Measurements from ENCODE around the gene TTC28. TPM values are rescaled to one million over a fixed set of nuclear protein-coding genes. Genes with fewer than 3 reads are reported as not detected.

TTC28 gene
- total and polyA plus RNA-seq, 7 donors: 1.2 to 12.1 (median 3.5) TPM

DNA sequence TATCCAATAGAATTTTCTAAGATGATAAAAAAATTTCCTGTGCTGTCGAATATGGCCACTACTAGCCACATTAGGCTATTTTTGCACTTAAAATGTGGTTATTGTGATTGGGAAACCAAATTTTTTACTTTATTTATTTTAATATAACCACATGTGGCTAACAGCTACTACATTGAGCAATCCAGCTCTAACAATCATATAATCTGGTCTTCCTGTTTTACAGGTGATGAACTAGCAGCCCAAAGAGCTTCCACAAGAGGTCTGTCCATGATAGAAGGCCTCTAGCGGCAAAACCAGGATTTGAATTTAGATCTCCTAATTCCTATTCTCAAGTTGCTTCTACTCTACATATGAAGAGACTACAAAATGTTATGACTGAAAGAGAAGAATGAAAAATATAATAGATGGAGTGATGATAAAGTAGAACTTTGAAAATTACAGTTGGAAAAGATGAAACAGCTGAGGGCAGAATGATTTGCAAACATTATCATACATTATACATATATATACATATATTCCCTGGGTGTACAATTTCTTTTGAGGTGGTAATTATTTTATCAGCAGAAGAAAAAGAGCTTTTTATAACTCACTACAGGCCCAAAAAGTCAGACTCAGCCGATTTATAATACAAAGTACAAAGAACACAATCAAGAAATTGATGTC is 397.1 kb downstream of the TTC28 start:
- no peak overlapping the region for H3K27ac ChIP-seq
- TF ChIP-seq, protein P1, sequence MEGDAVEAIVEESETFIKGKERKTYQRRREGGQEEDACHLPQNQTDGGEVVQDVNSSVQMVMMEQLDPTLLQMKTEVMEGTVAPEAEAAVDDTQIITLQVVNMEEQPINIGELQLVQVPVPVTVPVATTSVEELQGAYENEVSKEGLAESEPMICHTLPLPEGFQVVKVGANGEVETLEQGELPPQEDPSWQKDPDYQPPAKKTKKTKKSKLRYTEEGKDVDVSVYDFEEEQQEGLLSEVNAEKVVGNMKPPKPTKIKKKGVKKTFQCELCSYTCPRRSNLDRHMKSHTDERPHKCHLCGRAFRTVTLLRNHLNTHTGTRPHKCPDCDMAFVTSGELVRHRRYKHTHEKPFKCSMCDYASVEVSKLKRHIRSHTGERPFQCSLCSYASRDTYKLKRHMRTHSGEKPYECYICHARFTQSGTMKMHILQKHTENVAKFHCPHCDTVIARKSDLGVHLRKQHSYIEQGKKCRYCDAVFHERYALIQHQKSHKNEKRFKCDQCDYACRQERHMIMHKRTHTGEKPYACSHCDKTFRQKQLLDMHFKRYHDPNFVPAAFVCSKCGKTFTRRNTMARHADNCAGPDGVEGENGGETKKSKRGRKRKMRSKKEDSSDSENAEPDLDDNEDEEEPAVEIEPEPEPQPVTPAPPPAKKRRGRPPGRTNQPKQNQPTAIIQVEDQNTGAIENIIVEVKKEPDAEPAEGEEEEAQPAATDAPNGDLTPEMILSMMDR (IDR thresholded peaks at IDR 0.05): no peak
- H3K4me3 ChIP-seq: no peak overlapping the region
- no peaks in the 10 kb centered on the region for H3K27me3 ChIP-seq (ENCODE audit: insufficient read depth in 3 of 3, low read length in 2 of 3)
- WGBS, 3 donors: 86 to 92% (median 90%) methylated on average over 3 of the region's 3 CpGs
- DNase-seq: no peak
- no peaks in the 10 kb centered on the region for H3K9me3 ChIP-seq
- no peak for ATAC-seq
- H3K36me3 ChIP-seq (ENCODE audit: insufficient read depth in 1 of 2, low read depth in 1 of 2): no peaks in the 10 kb centered on the region
- intact Hi-C loops (cut with DNase I): no loop called here
- no peaks in the 10 kb centered on the region for H3K4me1 ChIP-seq

DNA sequence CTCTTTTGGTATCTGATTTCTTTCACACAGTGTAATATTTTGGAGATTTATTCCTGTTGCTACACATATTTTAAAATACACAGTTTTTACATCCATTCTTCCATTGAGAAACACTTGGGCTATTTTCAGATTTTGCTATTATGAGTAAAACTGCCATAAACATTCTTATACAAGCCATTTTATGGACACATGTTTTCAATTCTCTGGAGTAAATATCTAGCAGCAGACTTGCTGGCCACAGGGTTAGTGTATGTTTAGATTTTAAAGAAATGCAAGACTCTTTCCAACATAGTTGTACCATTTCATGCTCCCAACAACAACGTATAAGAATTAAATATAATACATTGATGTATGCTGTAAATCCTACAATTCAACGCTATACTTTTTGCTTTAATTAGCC is 399.8 kb downstream of the TTC28 start:
- no peak overlapping the region for H3K4me3 ChIP-seq
- no peaks in the 10 kb centered on the region for H3K27me3 ChIP-seq (ENCODE audit: insufficient read depth in 3 of 3, low read length in 2 of 3)
- ATAC-seq (no peak), DNase-seq (no peak)
- no peaks in the 10 kb centered on the region for H3K4me1 ChIP-seq
- TF ChIP-seq, protein P1 (IDR thresholded peaks at IDR 0.05): no peak
- H3K36me3 ChIP-seq (ENCODE audit: insufficient read depth in 1 of 2, low read depth in 1 of 2): no peaks in the 10 kb centered on the region
- intact Hi-C loops (cut with DNase I): no loop called here
- no peaks in the 10 kb centered on the region for H3K9me3 ChIP-seq
- WGBS, 3 donors: 94 to 99% (median 96%) methylated on average over 2 of the region's 2 CpGs
- H3K27ac ChIP-seq: no peak overlapping the region

DNA sequence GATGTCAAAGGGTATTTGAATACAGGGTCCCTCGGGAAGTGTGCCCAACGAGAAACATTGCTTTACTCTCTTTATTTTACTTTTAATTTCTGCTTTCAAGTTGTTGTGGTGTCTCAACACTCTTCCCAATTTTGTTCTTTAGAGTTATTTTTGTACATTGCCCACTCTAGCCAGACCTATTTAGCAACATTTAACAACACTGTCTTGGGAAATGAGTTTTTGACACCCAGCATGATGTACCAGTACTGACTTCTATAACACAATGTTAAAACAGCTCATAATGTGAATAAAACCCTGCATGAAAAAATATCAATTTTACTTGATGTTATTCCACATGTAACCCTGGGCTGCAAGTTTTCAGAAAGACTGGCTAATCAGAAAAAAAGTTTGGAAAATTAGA is 410.4 kb downstream of the TTC28 start:
- TF ChIP-seq, protein P1 (IDR thresholded peaks at IDR 0.05): no peak
- H3K27me3 ChIP-seq (ENCODE audit: insufficient read depth in 3 of 3, low read length in 2 of 3): no peaks in the 10 kb centered on the region
- ATAC-seq (peak in 2 of 4 donors; percentile 79 to 84), DNase-seq (no peak)
- WGBS, 3 donors: 33 to 41% (median 41%) methylated on average over 2 of the region's 2 CpGs
- peaks cover 25% of the 10 kb centered on the region for H3K4me1 ChIP-seq
- intact Hi-C loops (cut with DNase I): no loop called here
- no peak overlapping the region for H3K27ac ChIP-seq
- no peaks in the 10 kb centered on the region for H3K36me3 ChIP-seq (ENCODE audit: insufficient read depth in 1 of 2, low read depth in 1 of 2)
- H3K4me3 ChIP-seq: no peak overlapping the region
- no peaks in the 10 kb centered on the region for H3K9me3 ChIP-seq

DNA sequence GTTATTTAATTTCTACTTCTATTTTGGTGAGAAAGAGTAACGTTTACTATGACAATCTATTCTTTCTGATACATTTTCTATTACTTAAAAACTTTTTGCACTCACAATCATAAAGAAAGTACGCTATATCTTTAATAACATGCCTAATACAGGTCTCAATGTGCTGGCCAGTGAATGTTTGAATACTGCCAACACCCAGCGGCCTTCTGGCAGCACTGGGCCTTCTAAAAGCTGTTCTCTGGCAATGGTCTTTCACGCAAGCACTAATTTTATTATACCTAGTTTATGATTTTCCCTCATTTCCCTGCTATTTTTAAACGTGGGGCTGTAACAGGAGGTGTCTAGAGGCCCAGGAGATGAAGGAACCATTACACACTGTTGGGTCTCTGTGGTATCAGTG is 410.8 kb downstream of the TTC28 start:
- Histone ChIP-seq H3K27me3 (ENCODE audit: insufficient read depth in 3 of 3, low read length in 2 of 3) (no peaks in the 10 kb centered on the region), H3K9me3 (no peaks in the 10 kb centered on the region), H3K36me3 (ENCODE audit: insufficient read depth in 1 of 2, low read depth in 1 of 2) (no peaks in the 10 kb centered on the region), H3K4me3 (peak overlapping the region; percentile 3), H3K4me1 (peaks cover 25% of the 10 kb centered on the region), H3K27ac (no peak overlapping the region)
- DNase-seq: peak; percentile 26 to 61
- TF ChIP-seq, protein P1 (IDR thresholded peaks at IDR 0.05): no peak
- intact Hi-C loops (cut with DNase I): no loop called here
- WGBS, 3 donors: 20 to 36% (median 26%) methylated on average over 5 of the region's 5 CpGs
- ATAC-seq: peak in 3 of 4 donors; percentile 66 to 91 (median 86)

DNA sequence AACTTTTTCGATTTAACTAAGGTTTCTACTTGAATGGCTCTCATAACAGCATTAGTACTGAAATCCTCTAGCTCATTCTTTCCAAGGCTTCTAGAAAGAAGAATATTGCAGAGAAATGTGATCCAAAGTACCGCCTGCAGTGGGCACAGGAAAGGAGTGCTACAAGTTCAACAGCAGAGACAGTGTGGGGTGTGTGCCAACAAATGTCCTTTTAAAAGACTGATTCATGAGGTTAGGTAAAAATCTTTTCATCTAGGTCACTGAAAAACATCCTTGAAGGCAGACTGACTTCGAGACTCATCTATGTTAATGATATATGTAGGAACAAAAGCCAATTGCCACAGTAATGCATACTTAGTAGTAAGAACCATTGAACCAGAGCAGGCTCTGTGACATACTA is 411.5 kb downstream of the TTC28 start:
- Histone ChIP-seq H3K4me1 (peaks cover 25% of the 10 kb centered on the region), H3K4me3 (peak overlapping the region; percentile 3), H3K27me3 (ENCODE audit: insufficient read depth in 3 of 3, low read length in 2 of 3) (no peaks in the 10 kb centered on the region), H3K36me3 (ENCODE audit: insufficient read depth in 1 of 2, low read depth in 1 of 2) (no peaks in the 10 kb centered on the region), H3K9me3 (no peaks in the 10 kb centered on the region), H3K27ac (no peak overlapping the region)
- ATAC-seq: peak in 2 of 4 donors; percentile 63 to 76
- intact Hi-C loops (cut with DNase I): no loop called here
- WGBS, 3 donors: 30 to 62% (median 33%) methylated on average over 3 of the region's 3 CpGs
- TF ChIP-seq, protein P1 (IDR thresholded peaks at IDR 0.05): no peak
- no peak for DNase-seq

Data from psoas muscle (tissue), 8 donors.